GM18502 (cell line): ENCODE results near the gene ATP11A.

Source experiments
- ATAC-seq: cut with Tn5 transposase; IDR thresholded peaks from one replicate; pipeline ENCODE4 v1.9.1; 2021; ENCODE audit warnings: mild to moderate bottlenecking; ENCODE audit not compliant: unreplicated experiment, poor library complexity

Gene ATP11A

GRCh38 chr13:112771139-112771876, 81.5 kb downstream of the ATP11A start:
- ATAC-seq, result no peak

DNA sequence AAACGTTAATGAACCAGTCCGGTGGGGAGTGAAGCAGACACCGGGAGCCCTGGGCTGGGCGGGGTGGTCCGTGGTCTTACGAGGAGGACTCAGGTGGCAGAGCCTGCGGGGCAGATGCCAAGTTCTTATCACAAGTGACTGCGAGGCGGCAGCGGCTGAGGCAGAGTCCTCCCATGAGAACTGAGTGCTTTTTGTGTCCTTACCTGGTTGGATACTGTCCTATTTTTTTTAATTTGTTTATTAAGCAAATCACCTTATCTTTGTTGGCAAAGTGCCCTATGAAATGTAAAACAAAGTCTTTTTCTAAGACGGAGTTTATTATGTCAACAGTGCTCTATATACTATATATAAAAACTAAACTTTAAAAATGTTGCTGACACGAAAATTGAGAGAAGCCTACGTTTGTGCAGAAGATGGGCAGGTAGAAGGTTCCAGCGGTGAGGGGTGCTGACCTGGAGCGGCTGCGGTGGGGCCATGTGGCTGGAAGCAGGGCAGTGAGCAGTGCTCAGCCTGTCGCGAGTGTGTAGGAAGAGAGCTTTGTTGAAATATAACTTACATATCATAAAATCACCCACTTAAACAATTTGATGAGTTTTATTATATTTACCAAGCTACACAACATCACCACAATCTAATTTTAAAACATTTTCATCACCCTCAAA, 82.2 kb downstream of the ATP11A start:
- ATAC-seq, result no peak

GRCh38 chr13:112772539-112772909, 82.7 kb downstream of the ATP11A start:
- no peak for ATAC-seq

GRCh38 chr13:112772929-112773328, 83.1 kb downstream of the ATP11A start:
- ATAC-seq, result no peak

GRCh38 chr13:112773601-112774447, 84.0 kb downstream of the ATP11A start:
- ATAC-seq, result no peak

GRCh38 chr13:112774448-112774792, 84.6 kb downstream of the ATP11A start:
- no peak for ATAC-seq

DNA sequence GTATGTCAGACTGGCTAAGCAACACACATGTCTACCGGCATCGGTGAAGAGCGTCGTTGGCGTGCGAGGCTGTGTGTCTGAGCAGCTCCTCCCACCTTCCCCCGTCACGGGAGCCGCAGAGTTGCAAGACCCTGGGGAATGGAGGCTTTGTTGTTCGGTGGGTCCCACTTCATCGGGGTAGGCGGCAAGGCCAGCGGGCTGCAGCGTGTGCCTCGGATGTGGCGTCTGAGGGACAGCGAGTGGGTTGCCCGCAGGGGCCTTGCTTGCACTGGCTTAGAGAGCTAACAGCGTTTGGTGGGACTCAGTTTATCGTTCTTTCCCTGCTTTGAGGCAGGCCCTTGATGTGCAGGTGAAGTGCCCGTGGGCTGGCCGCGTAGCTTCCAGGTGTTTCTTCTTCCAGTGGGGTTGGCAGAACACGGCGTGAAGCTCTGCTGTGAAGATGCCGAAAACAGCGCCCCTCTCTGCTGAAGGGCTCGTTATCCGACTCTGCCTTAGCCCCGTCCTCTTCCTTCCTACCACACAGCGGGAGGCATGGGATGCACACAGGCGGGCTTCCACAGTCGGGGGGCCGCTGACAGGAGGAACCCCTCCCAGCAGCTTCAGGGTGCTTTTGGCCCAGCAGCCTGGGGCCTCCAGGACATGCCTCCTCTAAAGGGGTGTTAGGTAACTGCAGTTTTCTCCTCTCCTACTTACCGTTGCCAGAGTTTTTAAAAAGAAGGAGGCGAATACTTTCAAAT, 85.2 kb downstream of the ATP11A start:
- ATAC-seq, result no peak

- ATAC-seq, result no peak
These were observed 86.0 kb downstream of the ATP11A start for GRCh38 chr13:112775791-112776279.

DNA sequence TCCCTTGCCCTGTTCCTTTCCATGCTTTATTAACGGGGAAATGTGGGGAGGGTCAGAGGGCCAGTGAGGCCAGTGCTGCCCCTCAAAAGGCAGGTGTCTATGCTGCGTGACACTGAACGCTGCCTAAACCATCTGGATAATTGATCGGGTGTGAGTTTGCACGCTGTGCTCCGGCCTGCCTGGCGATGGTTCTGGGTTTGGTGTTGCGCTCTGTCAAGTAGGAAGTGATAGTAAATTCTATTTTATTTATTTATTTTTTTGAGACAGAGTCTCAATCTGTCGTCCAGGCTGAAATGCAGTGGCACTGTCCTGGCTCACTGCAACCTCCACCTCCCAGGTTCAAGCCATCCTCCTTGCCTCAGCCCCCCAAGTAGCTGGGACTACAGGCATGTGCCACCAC, 86.5 kb downstream of the ATP11A start:
- ATAC-seq, result no peak

DNA sequence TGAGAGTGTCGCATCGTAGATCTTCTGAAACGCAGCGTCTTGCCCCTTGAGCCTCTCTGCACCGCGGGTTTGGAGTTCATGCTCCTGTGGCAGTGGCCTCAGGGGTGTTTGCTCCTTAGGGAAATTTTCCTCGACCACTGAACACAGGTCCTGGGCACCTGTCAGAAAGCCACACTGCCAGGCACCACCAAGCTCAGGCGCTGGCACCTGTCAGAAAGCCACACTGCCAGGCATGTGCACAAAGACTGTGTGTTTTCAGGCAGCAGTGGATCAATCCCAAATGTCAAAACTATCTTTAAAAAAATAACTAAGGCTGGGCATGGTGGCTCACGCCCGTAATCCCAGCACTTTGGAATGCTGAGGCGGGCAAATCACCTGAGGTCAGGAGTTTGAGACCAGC, 87.1 kb downstream of the ATP11A start:
- no peak for ATAC-seq

- no peak for ATAC-seq
These were observed 88.0 kb downstream of the ATP11A start for GRCh38 chr13:112777637-112778406.

DNA sequence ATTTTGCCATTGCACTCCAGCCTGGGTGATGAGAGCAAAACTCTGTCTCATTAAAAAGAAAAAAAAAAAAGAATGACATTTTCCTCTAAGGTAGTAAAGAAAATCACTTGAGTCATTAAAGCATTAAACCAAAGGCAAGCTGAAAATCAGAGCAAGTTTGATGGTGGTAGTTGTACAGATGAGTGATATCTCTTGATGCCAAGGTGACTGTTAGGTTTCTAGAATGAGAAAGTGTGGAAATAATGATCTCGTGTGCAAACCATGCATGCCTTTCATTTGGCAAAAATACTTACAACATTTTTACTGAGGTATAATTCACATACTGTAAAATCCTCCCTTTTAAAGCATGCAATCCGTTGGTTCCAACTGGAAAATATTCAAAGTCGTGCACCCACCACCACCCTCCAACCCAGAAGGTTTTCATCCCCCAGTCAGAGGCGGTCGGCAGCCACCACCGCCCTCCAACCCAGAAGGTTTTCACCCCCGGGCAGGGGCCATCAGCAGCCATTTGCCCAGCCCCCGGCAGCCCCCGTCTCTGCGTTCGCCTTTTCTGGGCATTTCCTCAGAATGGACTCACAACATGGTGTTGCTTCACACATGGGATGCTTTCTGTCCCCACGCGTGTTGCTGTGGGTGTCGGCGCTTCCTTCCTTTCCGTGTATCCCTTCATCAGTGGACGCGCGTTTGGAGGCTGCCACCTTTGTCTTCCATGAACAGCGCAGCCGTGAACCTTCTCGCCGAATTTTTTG, 90.2 kb downstream of the ATP11A start:
- ATAC-seq, result no peak

DNA sequence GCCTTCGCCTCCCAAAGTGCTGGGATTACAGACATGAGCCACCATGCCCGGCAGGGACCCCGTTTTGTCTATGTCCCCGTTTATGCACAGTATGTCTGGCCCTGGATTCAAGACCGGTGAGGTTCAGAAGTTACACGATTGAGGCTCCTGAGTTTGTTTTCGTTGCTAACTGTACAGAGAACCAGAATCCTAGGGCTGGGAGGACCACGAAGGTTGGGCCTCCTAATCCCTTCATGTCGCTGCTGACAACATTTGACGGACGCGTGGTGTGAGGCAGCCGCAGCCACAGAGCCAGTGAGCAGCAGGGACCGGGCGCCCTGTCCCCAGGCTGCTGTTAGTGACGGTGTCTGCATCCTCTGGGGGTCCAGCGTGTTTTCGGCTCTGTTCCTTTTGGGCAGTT, 91.4 kb downstream of the ATP11A start:
- ATAC-seq, result no peak

DNA sequence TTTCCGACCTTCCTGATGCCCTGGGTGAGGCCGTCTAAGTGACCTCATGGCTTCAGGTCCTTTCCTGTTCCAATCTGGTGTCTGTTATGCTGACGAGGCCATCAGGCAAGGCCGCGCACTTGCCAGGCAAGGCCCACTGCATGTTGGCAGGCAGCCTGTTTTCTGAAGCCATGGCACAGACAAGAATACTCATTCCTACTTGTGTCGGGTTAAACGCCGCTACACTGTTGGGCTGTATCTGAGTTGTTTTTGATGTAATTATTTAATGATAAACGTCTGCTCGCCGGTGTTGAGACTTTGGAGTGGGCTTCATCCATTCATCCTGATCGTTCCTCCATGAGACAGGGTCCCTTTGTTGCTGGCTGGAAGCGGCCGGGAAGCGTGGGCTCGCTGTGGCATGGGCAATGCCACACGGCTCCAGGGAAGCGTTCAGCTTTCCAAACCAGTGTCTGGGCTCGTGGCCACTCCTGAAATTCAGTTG, 92.1 kb downstream of the ATP11A start:
- no peak for ATAC-seq

- no peak for ATAC-seq
These were observed 92.7 kb downstream of the ATP11A start for GRCh38 chr13:112782429-112783010.

DNA sequence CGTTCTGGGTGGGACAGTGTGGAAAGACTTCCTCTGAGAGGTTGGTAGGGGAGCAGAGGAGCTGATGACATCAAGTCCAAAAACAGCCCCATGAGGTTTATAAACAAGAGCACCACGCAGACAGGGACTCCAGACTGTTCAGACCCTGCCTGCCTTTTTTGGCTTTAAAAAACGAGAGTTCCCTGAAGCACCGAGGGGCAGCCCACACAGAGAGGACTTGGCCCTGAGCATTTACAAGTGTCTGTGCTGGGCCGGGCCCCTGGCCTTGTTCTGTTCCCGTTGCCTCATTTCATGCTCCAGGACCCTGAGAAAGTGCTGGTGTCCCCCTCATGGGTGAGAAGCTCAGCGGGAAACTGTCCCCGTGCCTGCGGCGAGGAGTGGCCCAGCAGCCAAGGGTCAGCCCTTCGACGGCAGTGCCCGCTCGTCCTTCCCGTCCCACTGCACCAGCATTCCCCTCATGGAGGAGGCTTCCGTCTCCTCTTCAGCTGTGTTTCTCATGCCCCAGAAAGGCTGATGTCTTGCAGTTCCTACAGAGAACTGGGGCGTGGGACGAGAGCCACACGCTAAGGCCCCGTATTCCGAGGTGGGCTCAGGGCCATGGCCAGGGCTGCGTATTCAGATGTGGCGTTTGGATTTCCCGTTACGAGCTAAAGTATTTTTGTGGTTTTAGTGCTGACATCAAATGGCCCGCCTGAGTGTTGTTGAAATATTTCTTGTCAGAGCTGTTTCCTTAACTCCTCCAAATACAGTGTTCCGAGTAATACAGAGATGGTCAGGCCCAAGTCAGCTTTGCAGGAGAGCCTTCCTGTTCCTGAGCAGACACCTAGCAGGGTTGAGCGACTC, 93.5 kb downstream of the ATP11A start:
- ATAC-seq, result no peak

- ATAC-seq, result no peak
These were observed 94.1 kb downstream of the ATP11A start for GRCh38 chr13:112783978-112784371.
